ENCODE data around the gene SH2D4B.

The SH2D4B gene

DNA sequence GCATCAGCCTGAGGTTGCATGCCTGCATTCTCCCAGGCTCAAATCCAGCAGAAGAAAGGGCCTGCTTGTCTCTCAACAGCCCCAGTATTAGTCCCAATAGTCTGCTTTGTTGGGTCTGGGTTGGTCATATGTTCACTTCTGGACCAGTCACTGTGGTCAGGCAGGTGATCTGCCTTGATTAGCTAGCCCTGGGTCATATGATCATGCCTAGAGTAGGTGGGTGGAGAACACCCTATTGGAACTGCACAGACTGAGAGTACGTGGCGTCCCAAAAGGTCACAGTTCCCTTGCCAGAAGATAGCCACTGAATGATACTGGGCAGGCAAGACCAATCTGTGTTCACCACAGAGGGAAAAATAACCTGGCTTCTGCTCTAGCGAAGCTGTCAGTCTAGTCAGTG is 80.1 kb downstream of the SH2D4B start:
- H3K9me3 Mint-ChIP-seq: no peaks in the 10 kb centered on the region
- no peak overlapping the region for H3K4me3 Mint-ChIP-seq
- intact Hi-C loops (cut with micrococcal nuclease): no loop called here
- H3K4me1 Mint-ChIP-seq (ENCODE audit: low read depth): peaks cover 5% of the 10 kb centered on the region
- H3K27me3 Mint-ChIP-seq: peaks cover 4% of the 10 kb centered on the region
- no peak overlapping the region for H3K27ac Mint-ChIP-seq
- H3K36me3 Mint-ChIP-seq (ENCODE audit: low read depth): no peaks in the 10 kb centered on the region

DNA sequence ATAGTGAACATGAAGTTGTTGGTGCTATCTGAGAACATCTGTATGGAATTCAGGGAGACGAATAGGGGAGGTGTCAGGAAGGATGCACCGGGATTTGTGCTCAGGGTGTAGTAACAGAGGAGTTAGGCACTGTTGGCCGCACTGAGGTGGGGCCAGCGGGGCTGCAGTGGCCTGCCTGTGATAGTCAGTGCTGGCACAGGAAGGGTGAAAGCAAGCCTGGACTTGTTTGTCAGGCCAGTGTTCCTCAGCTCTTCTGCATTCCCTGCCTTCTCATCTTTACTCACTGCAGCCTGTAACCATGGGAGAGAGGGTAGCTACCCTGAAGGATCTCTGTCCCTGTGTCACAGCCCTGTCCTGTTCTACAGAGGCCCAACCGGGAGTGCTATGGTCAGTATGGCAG is 81.3 kb downstream of the SH2D4B start:
- Mint-ChIP-seq H3K9me3 (no peaks in the 10 kb centered on the region), H3K4me3 (no peak overlapping the region), H3K27me3 (peaks cover 6% of the 10 kb centered on the region), H3K27ac (no peak overlapping the region), H3K36me3 (ENCODE audit: low read depth) (no peaks in the 10 kb centered on the region), H3K4me1 (ENCODE audit: low read depth) (peaks cover 5% of the 10 kb centered on the region)
- intact Hi-C loops (cut with micrococcal nuclease): no loop called here

DNA sequence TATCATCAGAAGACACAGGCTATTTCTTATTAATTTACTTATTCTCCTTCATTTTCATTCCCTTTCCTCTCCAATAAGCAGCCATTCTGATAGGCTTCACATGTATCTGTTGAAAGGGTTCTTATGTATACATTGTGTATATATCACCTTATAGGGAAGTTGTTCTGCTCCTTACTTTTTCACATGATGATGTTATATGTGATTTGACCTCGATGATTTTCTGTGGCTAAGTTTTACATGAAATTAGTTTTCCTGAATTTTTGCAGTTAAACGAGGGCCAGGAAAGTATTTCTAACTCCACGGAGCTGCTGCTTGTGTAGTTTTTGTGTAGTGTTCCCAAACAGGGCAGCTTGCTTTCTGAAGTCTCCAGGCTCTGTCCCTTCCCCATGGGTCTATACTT is 84.5 kb downstream of the SH2D4B start:
- no peaks in the 10 kb centered on the region for H3K36me3 Mint-ChIP-seq (ENCODE audit: low read depth)
- H3K27me3 Mint-ChIP-seq: peaks cover 5% of the 10 kb centered on the region
- intact Hi-C loops (cut with micrococcal nuclease): no loop called here
- peaks cover 5% of the 10 kb centered on the region for H3K4me1 Mint-ChIP-seq (ENCODE audit: low read depth)
- no peak overlapping the region for H3K27ac Mint-ChIP-seq
- peaks cover 9% of the 10 kb centered on the region for H3K9me3 Mint-ChIP-seq
- H3K4me3 Mint-ChIP-seq: no peak overlapping the region

DNA sequence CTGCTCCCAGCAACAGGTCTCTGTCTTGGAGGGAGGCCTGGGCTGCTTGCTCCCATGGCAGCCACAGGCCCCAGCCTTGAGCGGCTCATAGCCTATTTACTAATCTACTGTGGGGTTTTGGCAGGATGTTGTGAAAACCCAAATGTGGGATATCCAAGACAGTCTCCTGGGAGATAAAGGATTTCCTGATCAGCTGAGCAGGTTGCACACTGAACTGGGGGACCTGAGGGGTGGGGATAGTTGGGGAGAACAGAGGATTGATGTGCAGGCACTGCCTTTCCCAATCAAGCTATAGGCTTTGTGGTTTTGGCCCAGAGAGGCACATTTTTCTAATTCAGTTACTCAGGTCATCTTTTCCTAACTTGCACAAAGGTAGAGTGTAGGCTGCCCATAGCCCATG is 92.6 kb downstream of the SH2D4B start:
- Mint-ChIP-seq H3K27ac (no peak overlapping the region), H3K4me3 (no peak overlapping the region), H3K4me1 (ENCODE audit: low read depth) (no peaks in the 10 kb centered on the region), H3K9me3 (peaks cover 9% of the 10 kb centered on the region), H3K27me3 (peaks cover 2% of the 10 kb centered on the region), H3K36me3 (ENCODE audit: low read depth) (no peaks in the 10 kb centered on the region)
- intact Hi-C loops (cut with micrococcal nuclease): no loop called here

DNA sequence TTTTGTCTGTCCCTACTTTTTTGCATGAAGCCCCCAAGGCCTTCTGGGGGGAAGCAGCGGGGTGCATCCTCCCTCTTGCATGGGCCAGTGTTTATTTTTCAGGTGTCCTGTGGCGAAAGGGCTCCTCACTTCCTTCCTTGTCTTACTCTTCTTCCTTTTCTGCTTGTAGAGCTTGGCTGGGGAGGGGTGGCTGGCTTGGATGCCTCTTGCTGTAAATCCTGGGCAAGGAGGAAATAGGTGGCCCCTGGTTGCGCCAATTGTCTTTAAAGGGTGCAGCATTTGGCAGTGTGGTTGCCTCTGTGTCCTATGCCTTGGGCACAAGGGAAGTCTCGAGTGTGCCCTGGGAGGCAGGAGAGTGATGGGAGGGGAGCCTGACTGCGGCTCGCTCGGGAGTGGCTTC is 95.0 kb downstream of the SH2D4B start:
- H3K9me3 Mint-ChIP-seq: no peaks in the 10 kb centered on the region
- H3K27me3 Mint-ChIP-seq: no peaks in the 10 kb centered on the region
- intact Hi-C loops (cut with micrococcal nuclease): no loop called here
- H3K36me3 Mint-ChIP-seq (ENCODE audit: low read depth): no peaks in the 10 kb centered on the region
- no peak overlapping the region for H3K27ac Mint-ChIP-seq
- H3K4me1 Mint-ChIP-seq (ENCODE audit: low read depth): peaks cover 2% of the 10 kb centered on the region
- H3K4me3 Mint-ChIP-seq: no peak overlapping the region

DNA sequence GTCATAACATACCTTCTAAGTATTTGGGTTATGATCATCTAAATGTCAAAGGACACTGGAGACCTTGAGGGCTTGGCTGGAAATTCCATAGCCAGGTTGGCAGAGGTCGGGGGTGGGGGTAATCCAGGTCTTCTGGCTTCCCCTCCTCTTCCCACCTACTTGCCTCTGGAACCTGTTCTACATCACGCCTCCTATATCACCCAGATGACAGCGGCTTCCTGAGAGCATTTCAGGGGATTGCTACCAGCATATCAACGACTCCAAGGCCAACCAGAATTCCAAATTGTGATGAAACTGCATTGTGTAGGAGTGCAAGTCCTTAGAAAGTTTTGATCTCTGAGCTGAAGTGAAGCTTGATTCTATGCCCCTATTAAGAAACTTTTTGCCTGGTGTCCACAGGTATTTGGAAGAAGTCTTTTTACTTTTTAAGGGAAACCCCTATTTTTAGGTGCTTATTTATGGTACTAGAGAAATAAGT is 95.7 kb downstream of the SH2D4B start:
- intact Hi-C loops (cut with micrococcal nuclease): no loop called here
- Mint-ChIP-seq H3K9me3 (no peaks in the 10 kb centered on the region), H3K27ac (no peak overlapping the region), H3K4me1 (ENCODE audit: low read depth) (peaks cover 6% of the 10 kb centered on the region), H3K36me3 (ENCODE audit: low read depth) (no peaks in the 10 kb centered on the region), H3K4me3 (no peak overlapping the region), H3K27me3 (peaks cover 2% of the 10 kb centered on the region)

DNA sequence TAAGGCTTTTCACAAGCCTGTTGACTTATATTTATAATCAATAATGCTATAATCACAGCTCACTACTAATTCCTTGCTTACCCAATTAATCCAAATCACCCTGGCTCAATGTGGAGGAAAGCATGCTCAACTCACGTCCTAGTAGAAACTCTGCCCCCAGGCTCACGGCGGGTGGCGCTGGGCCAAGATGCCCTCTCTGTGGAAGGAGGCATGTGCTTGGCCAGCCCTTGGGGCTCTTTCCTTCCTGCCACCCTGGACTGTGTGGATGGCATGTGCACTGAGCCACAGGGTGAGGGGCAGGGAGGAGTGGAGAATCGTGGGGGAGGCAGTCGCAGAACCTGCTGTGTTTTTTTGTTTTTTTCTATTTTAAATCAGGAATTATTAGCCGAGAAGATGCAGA is 96.2 kb downstream of the SH2D4B start:
- H3K4me3 Mint-ChIP-seq: no peak overlapping the region
- H3K9me3 Mint-ChIP-seq: no peaks in the 10 kb centered on the region
- H3K27ac Mint-ChIP-seq: no peak overlapping the region
- intact Hi-C loops (cut with micrococcal nuclease): no loop called here
- H3K4me1 Mint-ChIP-seq (ENCODE audit: low read depth): peaks cover 6% of the 10 kb centered on the region
- peaks cover 7% of the 10 kb centered on the region for H3K27me3 Mint-ChIP-seq
- H3K36me3 Mint-ChIP-seq (ENCODE audit: low read depth): no peaks in the 10 kb centered on the region

DNA sequence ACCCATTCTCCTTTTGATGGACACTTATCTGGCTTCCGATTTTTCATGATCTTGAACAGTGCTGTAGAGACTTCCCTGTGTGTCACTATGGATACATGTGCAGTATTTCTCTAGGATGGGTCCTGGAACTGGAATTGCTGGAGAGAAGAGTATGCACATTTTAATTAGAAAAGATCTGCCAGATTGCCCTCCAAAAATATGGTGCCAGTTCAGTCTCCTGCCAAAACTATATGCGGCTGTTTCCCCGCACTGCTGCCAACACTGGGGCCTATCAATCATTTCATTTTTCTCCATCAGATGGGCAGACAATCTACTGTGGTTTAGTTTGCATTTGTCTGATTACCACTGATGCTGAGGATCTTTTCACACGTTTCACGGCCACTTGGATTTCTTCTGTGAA is 105.0 kb downstream of the SH2D4B start:
- peaks cover 4% of the 10 kb centered on the region for H3K4me1 Mint-ChIP-seq (ENCODE audit: low read depth)
- H3K27me3 Mint-ChIP-seq: peaks cover 35% of the 10 kb centered on the region
- H3K9me3 Mint-ChIP-seq: no peaks in the 10 kb centered on the region
- H3K27ac Mint-ChIP-seq: no peak overlapping the region
- H3K36me3 Mint-ChIP-seq (ENCODE audit: low read depth): no peaks in the 10 kb centered on the region
- H3K4me3 Mint-ChIP-seq: no peak overlapping the region
- intact Hi-C loops (cut with micrococcal nuclease): no loop called here

DNA sequence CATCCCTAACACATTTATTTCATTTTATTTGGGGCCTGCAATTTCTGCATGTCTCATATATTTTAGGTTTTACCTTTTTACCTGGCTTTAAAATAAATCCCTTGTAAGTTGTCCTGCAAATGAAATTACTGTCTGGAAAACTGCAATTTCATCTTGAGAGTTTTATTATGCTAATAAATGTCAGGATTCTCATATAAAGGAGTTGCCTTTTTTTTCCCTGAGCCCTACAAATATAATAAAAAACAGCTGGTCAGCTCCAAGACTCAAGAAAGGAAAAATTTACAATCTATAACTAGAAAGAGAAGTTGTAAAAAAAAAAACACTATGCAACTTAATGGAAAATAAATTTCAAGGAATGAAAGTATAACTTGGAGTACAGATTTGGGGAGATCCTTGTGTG is 108.7 kb downstream of the SH2D4B start:
- H3K4me3 Mint-ChIP-seq: no peak overlapping the region
- no peak overlapping the region for H3K27ac Mint-ChIP-seq
- no peaks in the 10 kb centered on the region for H3K4me1 Mint-ChIP-seq (ENCODE audit: low read depth)
- intact Hi-C loops (cut with micrococcal nuclease): no loop called here
- no peaks in the 10 kb centered on the region for H3K9me3 Mint-ChIP-seq
- H3K36me3 Mint-ChIP-seq (ENCODE audit: low read depth): no peaks in the 10 kb centered on the region
- peaks cover 21% of the 10 kb centered on the region for H3K27me3 Mint-ChIP-seq

DNA sequence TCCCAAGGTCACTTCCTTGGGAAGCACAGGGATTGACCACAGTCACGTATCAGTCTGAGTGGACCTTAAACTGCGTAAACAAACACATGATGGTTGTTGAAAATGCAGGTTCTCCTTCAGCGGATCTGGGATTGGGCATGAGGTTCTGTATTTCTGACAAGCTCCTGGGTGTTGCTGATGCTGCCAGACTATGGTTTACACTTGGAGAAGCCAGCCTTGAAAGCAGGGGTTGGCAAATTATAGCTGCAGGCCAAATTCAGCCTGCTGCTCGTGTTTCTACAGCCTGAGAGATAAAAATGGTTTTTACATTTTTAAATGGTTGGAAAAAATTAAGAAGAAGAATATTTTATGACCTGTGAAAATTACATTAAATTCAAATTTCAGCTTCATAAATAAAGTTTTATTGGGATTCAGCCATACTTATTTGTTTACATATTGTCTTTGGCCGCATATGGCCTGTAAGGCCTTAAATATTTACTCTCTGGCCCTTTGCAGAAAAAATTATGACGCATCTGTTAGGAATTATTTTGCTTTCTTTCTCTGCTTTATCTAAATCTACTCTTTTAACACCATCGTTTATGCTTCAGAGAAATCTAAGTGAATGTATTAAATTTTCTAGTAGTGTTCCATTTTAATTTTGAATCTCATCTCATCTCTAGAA is 109.6 kb downstream of the SH2D4B start:
- no peaks in the 10 kb centered on the region for H3K4me1 Mint-ChIP-seq (ENCODE audit: low read depth)
- H3K27ac Mint-ChIP-seq: no peak overlapping the region
- intact Hi-C loops (cut with micrococcal nuclease): no loop called here
- H3K9me3 Mint-ChIP-seq: no peaks in the 10 kb centered on the region
- no peaks in the 10 kb centered on the region for H3K36me3 Mint-ChIP-seq (ENCODE audit: low read depth)
- H3K27me3 Mint-ChIP-seq: peaks cover 21% of the 10 kb centered on the region
- H3K4me3 Mint-ChIP-seq: no peak overlapping the region

DNA sequence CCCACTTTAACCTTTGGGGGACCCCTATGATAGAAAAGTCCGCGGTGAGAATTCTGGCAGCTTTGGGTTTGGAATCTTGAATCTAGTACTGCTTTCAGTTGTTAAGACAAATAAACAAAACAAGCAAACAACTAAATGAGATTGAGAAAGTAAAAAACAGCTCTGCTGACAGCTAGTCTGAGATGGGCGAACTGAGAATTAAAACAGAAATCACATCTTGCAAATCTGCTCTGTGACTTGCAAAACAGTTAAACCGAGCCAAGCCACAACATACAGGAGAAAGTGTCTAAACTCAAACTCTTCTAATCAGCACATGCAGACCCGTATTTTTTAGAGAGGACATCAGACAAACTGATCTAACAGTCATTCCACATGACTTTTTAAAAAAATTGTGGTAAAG is 110.4 kb downstream of the SH2D4B start:
- Mint-ChIP-seq H3K36me3 (ENCODE audit: low read depth) (no peaks in the 10 kb centered on the region), H3K4me1 (ENCODE audit: low read depth) (no peaks in the 10 kb centered on the region), H3K4me3 (no peak overlapping the region), H3K27me3 (peaks cover 19% of the 10 kb centered on the region), H3K9me3 (peaks cover 2% of the 10 kb centered on the region), H3K27ac (no peak overlapping the region)
- intact Hi-C loops (cut with micrococcal nuclease): no loop called here

DNA sequence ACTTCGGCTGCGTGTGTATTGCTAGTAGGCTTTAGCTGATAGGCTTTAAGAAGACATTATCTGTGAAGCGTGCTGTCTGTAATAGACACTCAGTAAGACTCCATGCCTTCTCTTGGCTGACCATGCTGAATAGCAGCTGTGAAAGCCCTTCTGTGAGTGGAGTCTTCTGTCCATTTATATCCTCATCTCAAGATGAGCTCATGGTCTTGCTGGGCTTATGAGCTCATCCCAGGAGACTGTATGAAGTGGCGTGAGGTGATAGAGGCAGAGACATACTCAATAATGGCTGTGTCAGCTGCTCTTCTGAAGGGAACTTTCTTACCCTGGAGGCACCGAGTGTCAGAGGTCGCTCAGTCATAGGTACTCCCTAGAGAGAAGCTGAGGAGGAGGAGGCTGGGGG is 111.5 kb downstream of the SH2D4B start:
- H3K36me3 Mint-ChIP-seq (ENCODE audit: low read depth): no peaks in the 10 kb centered on the region
- no peaks in the 10 kb centered on the region for H3K4me1 Mint-ChIP-seq (ENCODE audit: low read depth)
- H3K27ac Mint-ChIP-seq: no peak overlapping the region
- intact Hi-C loops (cut with micrococcal nuclease): no loop called here
- H3K27me3 Mint-ChIP-seq: peaks cover 14% of the 10 kb centered on the region
- H3K4me3 Mint-ChIP-seq: no peak overlapping the region
- H3K9me3 Mint-ChIP-seq: peaks cover 13% of the 10 kb centered on the region

DNA sequence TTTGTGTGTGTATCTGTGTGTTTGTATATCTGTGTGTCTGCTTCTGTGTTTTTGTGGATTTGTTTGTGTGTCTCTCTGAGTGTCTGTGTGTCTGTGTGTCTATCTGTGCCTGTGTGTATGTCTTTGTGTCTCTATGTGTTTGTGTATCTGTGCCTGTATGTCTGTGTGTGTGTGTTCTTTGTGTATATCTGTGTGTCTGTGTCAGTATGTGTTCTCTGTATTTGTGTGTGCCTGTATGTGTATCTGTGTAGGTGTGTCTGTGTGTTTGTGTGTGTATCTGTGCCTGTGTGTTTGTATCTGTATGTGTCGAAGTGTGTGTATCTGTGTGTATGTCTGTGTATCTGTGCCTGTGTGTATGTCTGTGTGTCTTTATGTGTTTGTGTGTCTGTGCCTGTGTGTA is 118.2 kb downstream of the SH2D4B start:
- no peak overlapping the region for H3K4me3 Mint-ChIP-seq
- peaks cover 11% of the 10 kb centered on the region for H3K4me1 Mint-ChIP-seq (ENCODE audit: low read depth)
- intact Hi-C loops (cut with micrococcal nuclease): no loop called here
- peaks cover 15% of the 10 kb centered on the region for H3K9me3 Mint-ChIP-seq
- H3K36me3 Mint-ChIP-seq (ENCODE audit: low read depth): no peaks in the 10 kb centered on the region
- H3K27me3 Mint-ChIP-seq: no peaks in the 10 kb centered on the region
- no peak overlapping the region for H3K27ac Mint-ChIP-seq

DNA sequence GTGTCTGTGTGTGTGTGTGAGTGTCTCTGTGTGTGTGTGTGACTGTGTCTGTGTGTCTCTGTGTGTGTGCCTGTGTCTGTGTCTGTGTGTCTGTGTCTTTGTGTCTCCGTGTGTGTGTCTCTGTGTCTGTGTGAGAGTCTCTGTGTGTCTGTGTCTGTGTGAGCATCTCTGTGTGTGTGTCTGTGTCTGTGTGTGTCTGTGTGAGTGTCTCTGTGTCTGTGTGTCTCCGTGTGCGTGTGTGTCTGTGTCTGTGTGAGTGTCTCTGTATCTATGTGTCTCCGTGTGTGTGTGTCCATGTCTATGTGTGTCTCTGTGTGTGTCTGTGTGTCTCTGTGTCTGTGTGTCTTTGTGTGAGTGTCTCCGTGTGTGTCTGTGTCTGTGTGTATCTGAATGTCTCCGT is 120.4 kb downstream of the SH2D4B start:
- peaks cover 19% of the 10 kb centered on the region for H3K4me1 Mint-ChIP-seq (ENCODE audit: low read depth)
- intact Hi-C loops (cut with micrococcal nuclease): no loop called here
- H3K9me3 Mint-ChIP-seq: peaks cover 13% of the 10 kb centered on the region
- no peaks in the 10 kb centered on the region for H3K36me3 Mint-ChIP-seq (ENCODE audit: low read depth)
- H3K27me3 Mint-ChIP-seq: no peaks in the 10 kb centered on the region
- H3K4me3 Mint-ChIP-seq: no peak overlapping the region
- no peak overlapping the region for H3K27ac Mint-ChIP-seq

DNA sequence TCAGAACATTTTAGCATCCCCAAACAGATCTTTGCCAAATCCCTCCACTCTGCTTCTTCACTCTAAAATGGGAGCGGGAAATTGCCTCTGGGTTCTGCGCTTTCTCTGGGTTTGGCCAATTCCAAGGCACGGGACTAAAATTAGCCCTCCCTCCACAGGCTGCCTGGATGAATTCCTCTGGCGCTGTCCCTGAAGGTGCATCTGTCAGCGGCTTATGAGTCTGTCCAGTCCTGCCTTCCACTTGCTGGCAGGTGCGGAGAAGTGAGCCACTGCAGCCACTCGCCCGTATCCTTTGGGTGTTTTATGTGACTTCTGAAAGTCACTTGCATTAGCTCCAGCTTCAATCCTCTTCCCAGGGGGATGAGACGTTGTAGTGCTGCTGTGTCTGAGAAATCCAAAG is 121.6 kb downstream of the SH2D4B start:
- Mint-ChIP-seq H3K9me3 (peaks cover 1% of the 10 kb centered on the region), H3K4me1 (ENCODE audit: low read depth) (peaks cover 19% of the 10 kb centered on the region), H3K36me3 (ENCODE audit: low read depth) (no peaks in the 10 kb centered on the region), H3K27me3 (peaks cover 3% of the 10 kb centered on the region), H3K4me3 (no peak overlapping the region), H3K27ac (no peak overlapping the region)
- intact Hi-C loops (cut with micrococcal nuclease): no loop called here
